ENCODE measurements around the gene FAM222B.
"Not testable (repeated sequence)": the region's sequence is repeated elsewhere in the genome, so short reads cannot be mapped to it uniquely, and the experiment has no call there.

FAM222B gene

DNA sequence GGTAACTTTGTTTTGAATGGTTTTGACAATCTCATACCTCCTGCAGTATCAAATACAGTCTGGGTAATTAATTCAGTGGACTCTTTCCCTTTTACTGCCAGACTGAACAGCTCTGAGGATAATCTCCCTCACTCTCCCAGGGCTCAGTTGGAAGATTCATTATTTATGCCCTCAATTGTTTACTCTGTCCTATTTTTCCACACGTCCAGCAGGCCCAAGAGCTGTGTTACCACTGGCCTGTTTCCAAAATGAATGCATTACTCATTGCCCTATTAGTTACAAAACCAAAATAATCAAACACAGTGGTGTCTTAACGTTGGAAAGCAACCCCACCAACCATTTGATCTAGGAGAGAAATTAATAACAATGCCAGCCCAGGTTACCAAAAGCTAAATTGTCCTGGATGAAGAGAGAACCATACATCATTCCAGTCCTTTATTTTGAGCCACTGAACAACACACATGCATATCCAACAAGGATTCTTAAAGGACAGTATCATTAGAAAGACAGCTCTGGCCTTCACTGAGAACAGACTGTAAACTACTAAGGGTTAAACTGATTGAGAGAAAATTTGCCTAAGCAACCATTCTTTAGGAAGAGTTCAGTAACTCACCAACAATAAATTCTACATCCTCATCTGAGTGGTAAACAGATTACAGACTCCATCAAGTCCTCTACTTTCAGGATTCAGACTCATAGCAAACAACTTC, 34.5 kb downstream of the FAM222B start:
- DNase-seq (ENCODE audit: low read depth) = peak; percentile 82
- TF ChIP-seq, protein P1, sequence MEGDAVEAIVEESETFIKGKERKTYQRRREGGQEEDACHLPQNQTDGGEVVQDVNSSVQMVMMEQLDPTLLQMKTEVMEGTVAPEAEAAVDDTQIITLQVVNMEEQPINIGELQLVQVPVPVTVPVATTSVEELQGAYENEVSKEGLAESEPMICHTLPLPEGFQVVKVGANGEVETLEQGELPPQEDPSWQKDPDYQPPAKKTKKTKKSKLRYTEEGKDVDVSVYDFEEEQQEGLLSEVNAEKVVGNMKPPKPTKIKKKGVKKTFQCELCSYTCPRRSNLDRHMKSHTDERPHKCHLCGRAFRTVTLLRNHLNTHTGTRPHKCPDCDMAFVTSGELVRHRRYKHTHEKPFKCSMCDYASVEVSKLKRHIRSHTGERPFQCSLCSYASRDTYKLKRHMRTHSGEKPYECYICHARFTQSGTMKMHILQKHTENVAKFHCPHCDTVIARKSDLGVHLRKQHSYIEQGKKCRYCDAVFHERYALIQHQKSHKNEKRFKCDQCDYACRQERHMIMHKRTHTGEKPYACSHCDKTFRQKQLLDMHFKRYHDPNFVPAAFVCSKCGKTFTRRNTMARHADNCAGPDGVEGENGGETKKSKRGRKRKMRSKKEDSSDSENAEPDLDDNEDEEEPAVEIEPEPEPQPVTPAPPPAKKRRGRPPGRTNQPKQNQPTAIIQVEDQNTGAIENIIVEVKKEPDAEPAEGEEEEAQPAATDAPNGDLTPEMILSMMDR (IDR thresholded peaks at IDR 0.05; ENCODE audit: insufficient read depth, low read depth, low read length, missing control alignments) = no peak
- peak overlapping the region; percentile 20 for H3K4me3 ChIP-seq (ENCODE audit: low read length)

DNA sequence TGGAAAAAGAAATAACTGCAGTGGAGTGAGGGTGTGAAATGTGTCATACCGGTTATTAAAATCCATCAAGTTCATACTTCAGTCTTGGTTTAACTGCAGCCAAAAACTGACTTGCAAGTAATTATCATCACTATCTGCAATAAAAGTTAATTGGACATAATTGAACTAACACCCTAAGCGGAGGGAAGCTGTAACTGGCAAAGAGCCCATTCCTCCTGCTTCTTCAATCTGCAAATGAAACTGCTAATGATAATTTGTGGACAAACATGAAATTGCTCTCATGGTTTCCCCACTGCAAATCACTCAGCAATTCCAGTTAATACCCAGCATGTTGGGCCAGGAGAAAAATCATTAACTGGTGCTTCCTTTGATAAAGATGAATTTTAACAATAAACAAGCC, 46.5 kb downstream of the FAM222B start:
- TF ChIP-seq, protein P1 (IDR thresholded peaks at IDR 0.05; ENCODE audit: insufficient read depth, low read depth, low read length, missing control alignments) = no peak
- no peak overlapping the region for H3K4me3 ChIP-seq (ENCODE audit: low read length)
- DNase-seq (ENCODE audit: low read depth) = no peak

DNA sequence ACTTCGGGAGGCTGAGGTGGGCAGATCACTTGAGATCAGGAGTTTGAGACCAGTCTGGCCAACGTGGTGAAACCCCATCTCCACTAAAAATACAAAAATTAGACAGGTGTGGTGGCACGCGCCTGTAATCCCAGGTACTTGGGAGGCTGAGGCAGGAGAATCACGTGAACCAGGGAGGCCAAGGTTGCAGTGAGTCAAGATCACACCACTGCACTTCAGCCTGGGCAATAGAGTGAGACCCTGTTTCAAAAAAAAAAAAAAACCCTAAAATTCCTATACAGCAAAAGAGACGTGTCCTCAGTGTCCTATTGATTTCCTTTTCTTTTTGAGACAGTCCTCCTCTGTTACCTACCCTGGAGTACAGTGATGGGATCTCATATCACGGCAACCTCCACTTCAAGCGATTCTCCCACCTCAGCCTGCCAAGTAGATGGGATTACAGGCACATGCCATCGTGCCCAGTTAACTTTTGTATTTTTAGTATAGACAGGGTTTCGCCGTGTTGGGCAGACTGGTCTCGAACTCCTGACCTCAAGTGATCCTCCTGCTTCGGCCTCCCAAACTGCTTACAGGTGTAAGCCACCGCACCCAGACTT, 47.6 kb downstream of the FAM222B start:
- not testable (repeated sequence) for H3K4me3 ChIP-seq (ENCODE audit: low read length); DNase-seq (ENCODE audit: low read depth)

DNA sequence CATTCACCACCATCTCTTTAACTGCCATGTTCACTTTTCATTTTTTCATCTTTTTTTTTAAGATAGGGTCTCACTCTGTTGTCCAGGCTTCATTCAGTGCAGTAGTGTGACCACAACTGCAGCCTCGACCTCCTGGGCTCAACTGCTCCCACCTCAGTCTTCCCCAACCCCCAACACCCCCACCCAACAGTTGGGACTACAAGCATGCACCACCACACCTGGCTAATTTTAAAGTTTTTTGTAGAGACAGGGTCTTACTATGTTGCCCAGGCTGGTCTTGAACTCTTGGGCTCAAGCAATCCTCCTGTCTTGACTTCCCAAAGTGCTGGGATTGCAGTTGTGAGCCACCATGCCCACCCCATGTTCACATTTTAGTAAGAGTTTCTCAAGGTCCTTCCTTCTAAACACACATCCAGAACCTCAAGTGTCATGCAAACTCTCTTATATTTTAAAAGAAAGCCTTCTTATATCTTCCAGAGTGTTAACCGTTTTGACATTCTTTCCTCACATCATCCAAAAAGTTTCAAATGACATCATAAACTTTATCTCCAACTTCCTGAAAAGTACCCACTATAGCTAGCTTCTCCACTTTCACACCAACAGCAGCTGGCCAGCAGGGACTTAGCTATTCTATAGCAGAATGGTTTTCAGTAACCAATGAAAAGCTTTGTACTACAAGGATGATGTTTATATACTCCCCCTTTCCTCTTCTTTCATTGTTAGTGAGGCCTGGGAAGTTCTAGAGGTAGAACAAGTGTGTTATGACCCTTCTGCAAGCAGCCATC, 49.5 kb downstream of the FAM222B start:
- no peak overlapping the region for H3K4me3 ChIP-seq (ENCODE audit: low read length)
- no peak for DNase-seq (ENCODE audit: low read depth)
- TF ChIP-seq, protein P1 (IDR thresholded peaks at IDR 0.05; ENCODE audit: insufficient read depth, low read depth, low read length, missing control alignments) = no peak

DNA sequence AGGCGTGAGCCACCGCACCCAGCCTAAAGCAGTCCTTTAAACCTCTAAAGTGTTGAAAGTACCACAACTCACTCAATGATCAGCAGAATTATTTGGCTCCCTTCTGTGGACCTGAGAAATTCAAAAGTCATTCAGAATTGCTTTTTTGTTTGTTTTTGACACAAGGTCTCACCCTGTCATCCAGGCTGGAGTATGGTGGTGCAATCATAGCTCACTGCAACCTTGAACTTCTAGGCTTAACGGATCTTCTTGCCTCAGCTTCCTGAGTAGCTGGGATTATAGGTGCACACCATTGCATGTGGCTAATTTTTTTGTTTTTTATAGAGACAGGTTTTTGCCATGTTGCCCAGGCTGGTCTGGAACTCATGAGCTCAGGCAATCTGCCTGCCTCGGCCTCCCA, 54.5 kb downstream of the FAM222B start:
- DNase-seq (ENCODE audit: low read depth) = no peak

DNA sequence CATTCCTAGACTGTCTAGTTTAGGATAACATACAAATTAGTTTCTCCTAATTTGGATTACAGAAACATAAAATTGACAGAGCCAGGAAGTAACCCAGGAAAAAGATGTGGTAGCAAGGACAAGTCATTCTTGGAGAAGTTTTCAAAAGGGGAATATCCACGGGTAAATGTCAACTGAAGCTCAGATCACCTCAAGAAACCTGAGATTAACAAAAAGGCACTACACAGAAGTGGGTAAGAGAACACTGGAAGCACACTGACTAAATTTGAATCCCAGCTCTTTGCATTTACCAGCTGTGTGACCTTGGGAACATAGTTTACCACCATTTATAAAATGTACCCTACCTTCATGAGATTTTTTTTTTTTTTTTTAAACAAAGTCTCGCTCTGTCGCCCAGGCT, 59.4 kb downstream of the FAM222B start:
- DNase-seq (ENCODE audit: low read depth) = no peak
- no peak overlapping the region for H3K4me3 ChIP-seq (ENCODE audit: low read length)
- TF ChIP-seq, protein P1 (IDR thresholded peaks at IDR 0.05; ENCODE audit: insufficient read depth, low read depth, low read length, missing control alignments) = no peak

More for the DNA sequence above, 54.5 kb downstream of the FAM222B start:
- TF ChIP-seq, protein P1 (IDR thresholded peaks at IDR 0.05; ENCODE audit: insufficient read depth, low read depth, low read length, missing control alignments) = no peak
- H3K4me3 ChIP-seq (ENCODE audit: low read length) = no peak overlapping the region

DNA sequence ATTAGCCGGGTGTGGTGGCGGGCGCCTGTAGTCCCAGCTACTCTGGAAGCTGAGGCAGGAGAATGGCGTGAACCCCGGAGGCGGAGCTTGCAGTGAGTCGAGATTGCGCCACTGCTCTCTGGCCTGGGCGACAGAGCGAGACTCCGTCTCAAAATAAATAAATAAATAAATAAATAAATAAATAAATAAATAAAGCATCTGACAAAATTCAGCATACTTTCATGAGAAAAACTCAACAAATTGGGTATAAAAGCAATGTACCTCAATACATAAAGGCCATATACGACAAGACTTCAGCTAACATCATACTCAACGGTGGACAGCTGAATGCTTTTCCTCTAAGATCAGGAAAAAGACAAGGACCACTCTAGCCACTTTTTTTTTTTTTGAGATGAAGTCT, 63.0 kb downstream of the FAM222B start:
- DNase-seq (ENCODE audit: low read depth); H3K4me3 ChIP-seq (ENCODE audit: low read length): not testable (repeated sequence)

All from epithelial cell of esophagus (primary cell).